ENCODE measurements around the gene RALGPS1. TPM values are rescaled to one million over a fixed set of nuclear protein-coding genes. Genes with fewer than 3 reads are reported as not detected.

RALGPS1 gene
- total and polyA plus RNA-seq, 2 of the 8 experiments (the other 6 are each of a cell fraction or from before 2014, with no cell fraction given) = 20.0 to 23.5 TPM

DNA sequence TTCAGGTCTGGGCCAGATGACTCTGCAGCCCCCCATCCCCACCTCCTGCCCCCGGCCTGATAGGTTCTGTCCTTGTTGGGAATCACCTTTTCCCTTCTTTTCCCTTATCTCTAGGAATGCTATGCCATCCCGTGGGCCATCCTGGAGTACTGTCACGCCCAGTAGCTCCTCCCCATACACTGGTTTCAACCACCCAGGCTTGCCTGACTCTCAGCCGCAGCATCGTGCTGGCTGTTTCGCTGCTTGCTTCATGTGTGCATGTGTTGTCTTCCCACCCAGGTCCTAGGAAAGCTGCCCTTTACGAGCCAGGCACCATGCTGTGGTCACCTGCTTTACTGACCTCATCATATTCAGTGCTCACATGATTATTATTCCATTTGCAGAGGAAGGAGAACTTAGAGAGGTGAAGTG lies 136.0 kb downstream of the RALGPS1 start:
- FAIRE-seq = no peak
- TF ChIP-seq PHF8 (conservative IDR thresholded peaks at IDR 0.05; ENCODE audit: low read depth, low read length) (no peak), HDAC6 (IDR thresholded peaks at IDR 0.05; ENCODE audit: low read depth, low read length) (no peak), RBBP5 (IDR thresholded peaks at IDR 0.05; ENCODE audit: borderline replicate concordance, low read depth, low read length) (no peak), BACH1 (IDR thresholded peaks at IDR 0.05; ENCODE audit: low read length) (no peak), RNF2 (IDR thresholded peaks at IDR 0.05; ENCODE audit: borderline replicate concordance, low read depth, low read length, missing control alignments, poor library complexity, severe bottlenecking) (no peak), HDAC2 (IDR thresholded peaks at IDR 0.05; ENCODE audit: borderline replicate concordance in 1 of 2, low read depth in 2 of 2, low read length in 2 of 2) (no peak), CBX5 (IDR thresholded peaks at IDR 0.05; ENCODE audit: low read depth, low read length) (no peak), CREB1 (IDR thresholded peaks at IDR 0.05) (no peak), FOSL1 (IDR thresholded peaks at IDR 0.05; ENCODE audit: insufficient read depth, low read depth, low read length) (no peak)
- TF ChIP-seq, protein P1, sequence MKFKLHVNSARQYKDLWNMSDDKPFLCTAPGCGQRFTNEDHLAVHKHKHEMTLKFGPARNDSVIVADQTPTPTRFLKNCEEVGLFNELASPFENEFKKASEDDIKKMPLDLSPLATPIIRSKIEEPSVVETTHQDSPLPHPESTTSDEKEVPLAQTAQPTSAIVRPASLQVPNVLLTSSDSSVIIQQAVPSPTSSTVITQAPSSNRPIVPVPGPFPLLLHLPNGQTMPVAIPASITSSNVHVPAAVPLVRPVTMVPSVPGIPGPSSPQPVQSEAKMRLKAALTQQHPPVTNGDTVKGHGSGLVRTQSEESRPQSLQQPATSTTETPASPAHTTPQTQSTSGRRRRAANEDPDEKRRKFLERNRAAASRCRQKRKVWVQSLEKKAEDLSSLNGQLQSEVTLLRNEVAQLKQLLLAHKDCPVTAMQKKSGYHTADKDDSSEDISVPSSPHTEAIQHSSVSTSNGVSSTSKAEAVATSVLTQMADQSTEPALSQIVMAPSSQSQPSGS (IDR thresholded peaks at IDR 0.05; ENCODE audit: low read length) = no peak
- TF ChIP-seq, protein P2, sequence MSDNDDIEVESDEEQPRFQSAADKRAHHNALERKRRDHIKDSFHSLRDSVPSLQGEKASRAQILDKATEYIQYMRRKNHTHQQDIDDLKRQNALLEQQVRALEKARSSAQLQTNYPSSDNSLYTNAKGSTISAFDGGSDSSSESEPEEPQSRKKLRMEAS (IDR thresholded peaks at IDR 0.05) = no peak

More for the DNA sequence above, 136.0 kb downstream of the RALGPS1 start:
- no peak overlapping the region for H2BK120ac ChIP-seq (replicated peaks; ENCODE audit: low read depth, low read length)
- H3K18ac ChIP-seq (ENCODE audit: extremely low read depth, low read length) = no peak overlapping the region
- H3K27ac ChIP-seq (ENCODE audit: low read depth, low read length) = no peak overlapping the region
- no peaks in the 10 kb centered on the region for H3K27me3 ChIP-seq (replicated peaks in 1 of 4; ENCODE audit: control insufficient read depth in 3 of 4, extremely low read depth in 1 of 4, insufficient read depth in 3 of 4, low read length in 3 of 4)
- H3K79me2 ChIP-seq (ENCODE audit: control insufficient read depth in 1 of 2, insufficient read depth in 2 of 2, low read length in 2 of 2) = no peaks in the 10 kb centered on the region
- H2BK20ac ChIP-seq (ENCODE audit: low read length) = no peak overlapping the region
- ChIA-PET POLR2A (ENCODE audit: partially characterized antibody) (no interaction called here), CTCF (ENCODE audit: partially characterized antibody) (interaction anchor here (0.7 to 1.5 kb wide), 3 partner anchors 9 to 164 kb away, joined by 3 read pairs; no protein-coding TSS in a partner anchor)
- H3K4me1 ChIP-seq (replicated peaks in 1 of 4; ENCODE audit: control insufficient read depth in 3 of 4, insufficient read depth in 4 of 4, low read length in 3 of 4) = no peaks in the 10 kb centered on the region
- no peak overlapping the region for H3K4me3 ChIP-seq (ENCODE audit: extremely low read depth in 1 of 4, insufficient read depth in 2 of 4, low read depth in 3 of 4, low read length in 4 of 4)
- no peak overlapping the region for H3K14ac ChIP-seq (ENCODE audit: insufficient read length)
- H2BK5ac ChIP-seq (ENCODE audit: low read depth, low read length) = no peak overlapping the region
- H4K8ac ChIP-seq (ENCODE audit: extremely low read depth, insufficient read depth, low read length) = no peak overlapping the region
- H3K36me3 ChIP-seq (ENCODE audit: control insufficient read depth in 2 of 4, insufficient read depth in 4 of 4, low read length in 3 of 4) = no peaks in the 10 kb centered on the region
- no peak overlapping the region for H2AFZ ChIP-seq (ENCODE audit: low read length)
- no peak overlapping the region for H3K23ac ChIP-seq (ENCODE audit: insufficient read length)
- 86% methylated on average over 7 of the region's 7 CpGs; no CpG with 5 or more reads in 1 of the 2 experiments for WGBS, 2 experiments (ENCODE audit: extremely low coverage in 1 of 2, insufficient coverage in 1 of 2, insufficient read length in 1 of 2, insufficient replicate concordance in 2 of 2, low coverage in 1 of 2, low lambda C conversion rate in 2 of 2, missing lambda C conversion rate in 1 of 2)
- no peaks in the 10 kb centered on the region for H3K9me3 ChIP-seq (ENCODE audit: insufficient read depth in 2 of 2, low read depth in 1 of 2, low read length in 1 of 2)
- H2BK15ac ChIP-seq (ENCODE audit: low read length) = no peak overlapping the region
- H3K4me2 ChIP-seq (ENCODE audit: insufficient read depth in 1 of 2, low read depth in 2 of 2, low read length in 2 of 2) = no peak overlapping the region
- H2AK5ac ChIP-seq (ENCODE audit: low read depth, low read length) = no peak overlapping the region
- H3K56ac ChIP-seq (replicated peaks; ENCODE audit: insufficient read length, low read depth, low read length) = no peak overlapping the region
- no peaks in the 10 kb centered on the region for H3K23me2 ChIP-seq (ENCODE audit: low read depth, low read length)
- no peak overlapping the region for H2BK12ac ChIP-seq (ENCODE audit: low read depth, low read length)
- H3K9ac ChIP-seq (replicated peaks in 1 of 4; ENCODE audit: extremely low read depth in 1 of 4, low read depth in 3 of 4, low read length in 3 of 4) = no peak overlapping the region
- H4K5ac ChIP-seq (ENCODE audit: insufficient read length, low read depth, low read length) = no peak overlapping the region
- H3K79me1 ChIP-seq (ENCODE audit: low read depth, low read length) = no peaks in the 10 kb centered on the region
- no peak overlapping the region for H3K4ac ChIP-seq (replicated peaks; ENCODE audit: insufficient read length, low read depth, low read length)
- peaks cover 2% of the 10 kb centered on the region in 2 experiments for H4K20me1 ChIP-seq (replicated peaks in 1 of 2; ENCODE audit: control insufficient read depth in 1 of 2, insufficient read depth in 2 of 2, low read length in 2 of 2)
- H4K91ac ChIP-seq (replicated peaks; ENCODE audit: insufficient read length, low read length) = no peak overlapping the region
- peak in 1 of 2 experiments; percentile 34 for DNase-seq (ENCODE audit: low read depth in 1 of 2, low spot score in 2 of 2)

Data from H1 (cell line).